Testis (tissue), 3 donors: ENCODE data around the gene TTF2. TPM values are rescaled to one million over a fixed set of nuclear protein-coding genes. Genes with fewer than 3 reads are reported as not detected.

Experiments
- DNase-seq: peaks from one replicate; pipeline ENCODE4 v3.0.0-alpha.2; 2019
- H3K27ac ChIP-seq, 2 donors: fragments of 200-600 bp; sonication (generic); one replicate each; pipeline ENCODE4 v1.5.1; 2019
- H3K27me3 ChIP-seq: fragments of 200-600 bp; sonication (generic); one replicate; pipeline ENCODE4 v1.5.1; 2019
- H3K36me3 ChIP-seq: fragments of 200-600 bp; sonication (generic); one replicate; pipeline ENCODE4 v1.5.1; 2017; ENCODE audit warnings: low read depth; ENCODE audit errors: missing control alignments
- H3K4me1 ChIP-seq: fragments of 200-600 bp; sonication (generic); one replicate; pipeline ENCODE4 v1.5.1; 2019
- H3K4me3 ChIP-seq, 2 donors: fragments of 200-600 bp; sonication (generic); one replicate each; pipeline ENCODE4 v1.5.1; 2017 to 2019
- H3K9me3 ChIP-seq: fragments of 200-600 bp; sonication (generic); one replicate; pipeline ENCODE4 v1.5.1; 2017
- CTCF ChIP-seq, 3 experiments: fragments of 450-650 bp in 2 of 3; fragments of 200-600 bp in 1 of 3; sonication (generic) in 1 of 3; IDR thresholded peaks; one replicate each; pipeline ENCODE4 v1.5.1; 2016 to 2019; ENCODE audit warnings: antibody characterized with exemption in 3 of 3, mild to moderate bottlenecking in 2 of 3, moderate library complexity in 1 of 3
- POLR2A ChIP-seq: fragments of 450-650 bp; IDR thresholded peaks from one replicate; pipeline ENCODE4 v1.6.1; 2017; ENCODE audit warnings: antibody characterized with exemption, mild to moderate bottlenecking, moderate library complexity
- WGBS, 2 donors: methylation state at CpG; one replicate each; pipeline ENCODE4 v1.1.5; 2018; 5-methylcytosine and 5-hydroxymethylcytosine counted together
- intact Hi-C: fragments of 100-400 bp; cut with DNase I; formaldehyde crosslinking; loops from one replicate; pipeline ENCODE4 v1.15.1; 2023; ENCODE audit warnings: low total_unique reads
- polyA plus RNA-seq: library from polyadenylated mRNA; stranded (reverse); fragments of 350-450 nt; fragmentation: Illumina TruSeq; extraction: RNeasy Lipid Tissue Mini Kit (QIAGEN cat#74804); gene quantifications from one replicate; pipeline ENCODE4 v1.2.3, GENCODE V29; 2014; ENCODE audit warnings: low read depth, low replicate concordance; ENCODE audit not compliant: insufficient read depth
- total RNA-seq, 2 donors: library from RNA; depleted of rRNA; stranded (reverse); fragments of >200 nt; gene quantifications; one replicate each; pipeline ENCODE4 v1.2.3, GENCODE V29; 2016

The TTF2 gene
- total and polyA plus RNA-seq, 3 donors from 2014 or later = 20.2 to 26.5 (median 20.8) TPM

GRCh38 chr1:117136749-117137148 is 76.6 kb downstream of the TTF2 start:
- Histone ChIP-seq H3K4me3 (no peak overlapping the region), H3K27me3 (no peaks in the 10 kb centered on the region), H3K27ac (no peak overlapping the region), H3K4me1 (no peaks in the 10 kb centered on the region), H3K36me3 (no peaks in the 10 kb centered on the region), H3K9me3 (no peaks in the 10 kb centered on the region)
- 44 to 75% methylated on average over 2 of the region's 2 CpGs for WGBS, 2 donors
- DNase-seq = no peak
- TF ChIP-seq POLR2A = no peak
- no peak for TF ChIP-seq CTCF (IDR thresholded peaks at IDR 0.05)
- intact Hi-C loops = no loop called here

- intact Hi-C loops = no loop called here
- TF ChIP-seq POLR2A = no peak
- TF ChIP-seq CTCF (IDR thresholded peaks at IDR 0.05) = no peak
- 77 to 83% methylated on average over 2 to 3 of the region's 3 CpGs for WGBS, 2 donors
- no peak overlapping the region for H3K27ac ChIP-seq
- no peaks in the 10 kb centered on the region for H3K27me3 ChIP-seq
- H3K36me3 ChIP-seq = no peaks in the 10 kb centered on the region
- no peak for DNase-seq
- H3K9me3 ChIP-seq = no peaks in the 10 kb centered on the region
- no peak overlapping the region for H3K4me3 ChIP-seq
- no peaks in the 10 kb centered on the region for H3K4me1 ChIP-seq
Measured at GRCh38 chr1:117137281-117137855, 77.2 kb downstream of the TTF2 start.

GRCh38 chr1:117138106-117138505 is 78.0 kb downstream of the TTF2 start:
- TF ChIP-seq POLR2A (no peak), CTCF (IDR thresholded peaks at IDR 0.05) (no peak)
- intact Hi-C loops = no loop called here
- H3K4me3 ChIP-seq = no peak overlapping the region
- DNase-seq = no peak
- H3K9me3 ChIP-seq = no peaks in the 10 kb centered on the region
- H3K36me3 ChIP-seq = no peaks in the 10 kb centered on the region
- no peaks in the 10 kb centered on the region for H3K27me3 ChIP-seq
- H3K27ac ChIP-seq = no peak overlapping the region
- WGBS, 2 donors = 90% methylated on average over 3 of the region's 3 CpGs
- H3K4me1 ChIP-seq = no peaks in the 10 kb centered on the region

GRCh38 chr1:117138561-117138960 is 78.4 kb downstream of the TTF2 start:
- intact Hi-C loops = no loop called here

More at GRCh38 chr1:117138561-117138960, 78.4 kb downstream of the TTF2 start:
- H3K9me3 ChIP-seq = no peaks in the 10 kb centered on the region
- DNase-seq = no peak
- no peaks in the 10 kb centered on the region for H3K27me3 ChIP-seq
- H3K4me1 ChIP-seq = no peaks in the 10 kb centered on the region
- no peak for TF ChIP-seq POLR2A
- TF ChIP-seq CTCF (IDR thresholded peaks at IDR 0.05) = no peak
- no peak overlapping the region for H3K4me3 ChIP-seq
- no peak overlapping the region for H3K27ac ChIP-seq
- WGBS, 2 donors = 70 to 75% methylated on average over 1 of the region's 1 CpG
- no peaks in the 10 kb centered on the region for H3K36me3 ChIP-seq
